Ovary (tissue), 3 donors: ENCODE data around the gene TTC21A.
A peak's percentile ranks its signal among the peaks of the same experiment; 100 is the strongest.

Source experiments
- POLR2A ChIP-seq: fragments of 450-650 bp; IDR thresholded peaks from one replicate; pipeline ENCODE4 v1.6.1; 2017; ENCODE audit warnings: antibody characterized with exemption, mild to moderate bottlenecking, moderate library complexity
- TF ChIP-seq, protein P1 (sequence below), 3 donors: fragments of 450-650 bp in 2 of 3; fragments of 200-600 bp in 1 of 3; IDR thresholded peaks; one replicate each; pipeline versions ENCODE4 v1.5.1 to v1.8.0; 2016 to 2022; ENCODE audit warnings: antibody characterized with exemption in 3 of 3, mild to moderate bottlenecking in 1 of 3
- donor health status: DM: no; HTN: no; CAD: no.

DNA sequence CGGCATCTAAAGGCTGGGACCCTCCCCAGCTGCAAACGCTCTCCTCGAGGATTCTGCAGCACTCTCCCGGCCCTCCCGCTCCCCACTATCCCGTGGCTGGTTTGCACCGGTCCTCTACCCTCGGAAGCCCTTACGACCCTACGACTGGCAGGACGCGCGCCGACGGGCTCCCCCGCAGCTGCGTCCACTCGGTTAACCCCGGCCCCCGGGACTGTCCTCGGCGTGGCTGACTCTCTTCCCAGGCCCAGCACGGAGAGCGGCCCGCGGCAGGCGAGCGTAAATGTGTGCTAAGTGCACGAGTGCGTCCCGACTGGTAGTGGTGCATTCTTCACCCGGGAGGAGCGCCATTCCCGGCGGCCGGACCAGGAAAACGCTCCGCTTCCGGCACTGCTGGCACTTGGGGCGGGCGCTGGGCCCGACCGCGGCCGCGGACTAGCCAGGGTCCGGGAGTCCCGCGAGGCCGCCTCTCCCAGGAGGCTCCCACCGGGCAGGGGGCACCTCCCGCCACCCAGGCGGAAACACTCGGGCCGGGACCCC, 561 bp upstream of the TTC21A start:
- TF ChIP-seq, protein P1, sequence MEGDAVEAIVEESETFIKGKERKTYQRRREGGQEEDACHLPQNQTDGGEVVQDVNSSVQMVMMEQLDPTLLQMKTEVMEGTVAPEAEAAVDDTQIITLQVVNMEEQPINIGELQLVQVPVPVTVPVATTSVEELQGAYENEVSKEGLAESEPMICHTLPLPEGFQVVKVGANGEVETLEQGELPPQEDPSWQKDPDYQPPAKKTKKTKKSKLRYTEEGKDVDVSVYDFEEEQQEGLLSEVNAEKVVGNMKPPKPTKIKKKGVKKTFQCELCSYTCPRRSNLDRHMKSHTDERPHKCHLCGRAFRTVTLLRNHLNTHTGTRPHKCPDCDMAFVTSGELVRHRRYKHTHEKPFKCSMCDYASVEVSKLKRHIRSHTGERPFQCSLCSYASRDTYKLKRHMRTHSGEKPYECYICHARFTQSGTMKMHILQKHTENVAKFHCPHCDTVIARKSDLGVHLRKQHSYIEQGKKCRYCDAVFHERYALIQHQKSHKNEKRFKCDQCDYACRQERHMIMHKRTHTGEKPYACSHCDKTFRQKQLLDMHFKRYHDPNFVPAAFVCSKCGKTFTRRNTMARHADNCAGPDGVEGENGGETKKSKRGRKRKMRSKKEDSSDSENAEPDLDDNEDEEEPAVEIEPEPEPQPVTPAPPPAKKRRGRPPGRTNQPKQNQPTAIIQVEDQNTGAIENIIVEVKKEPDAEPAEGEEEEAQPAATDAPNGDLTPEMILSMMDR (IDR thresholded peaks at IDR 0.05): peak in 1 of 3 donors; percentile 16
- TF ChIP-seq POLR2A: no peak
